IMR-90 (cell line): ENCODE data around the gene EAF1. TPM values are rescaled to one million over a fixed set of nuclear protein-coding genes. Genes with fewer than 3 reads are reported as not detected.

Experiments used
- ATAC-seq: fragments of 200-7000 bp; cut with Tn5 transposase; 2 replicates; pipeline ENCODE4 v1.9.1; 2020; ENCODE audit warnings: low read depth, mild to moderate bottlenecking, moderate library complexity
- BruUV-seq: library from RNA; stranded (reverse); fragments of 400-500 nt; replicated peaks from 2 replicates; lab custom pipeline; 2021; lab: Mats Ljungman, UMichigan
- CTCF ChIA-PET: fragments of 300-600 bp; formaldehyde crosslinking; extraction: SDS; loops from one replicate; lab custom pipeline; 2021; ENCODE audit warnings: antibody characterized with exemption; lab: Yijun Ruan, JAX
- POLR2A ChIA-PET: fragments of 300-600 bp; sonication (Branson Sonifier 250); formaldehyde crosslinking; loops from one replicate; lab custom pipeline; 2022; ENCODE audit warnings: antibody characterized with exemption; ENCODE audit not compliant: unreplicated experiment; lab: Charles Lee
- DNase-seq: peaks from one replicate; pipeline ENCODE4 v3.0.0; 2013
- H2AFZ ChIP-seq: replicated peaks from 2 replicates; pipeline ENCODE3; 2013; ENCODE audit warnings: low read length, mild to moderate bottlenecking; ENCODE audit not compliant: poor library complexity
- H2AK5ac ChIP-seq: 2 replicates; pipeline ENCODE4 v1.6.1; 2013; ENCODE audit warnings: low read depth, low read length, inconsistent platforms
- H2AK9ac ChIP-seq: replicated peaks from 2 replicates; pipeline ENCODE3; 2013; ENCODE audit warnings: mild to moderate bottlenecking, low read depth, low read length, moderate library complexity; ENCODE audit not compliant: poor library complexity
- H2BK120ac ChIP-seq: 2 replicates; pipeline ENCODE4 v1.6.1; 2013; ENCODE audit warnings: low read depth, low read length, inconsistent platforms
- H2BK15ac ChIP-seq: 3 replicates; pipeline ENCODE4 v1.6.1; 2013; ENCODE audit warnings: low read depth, low read length, inconsistent platforms
- H2BK20ac ChIP-seq: 2 replicates; pipeline ENCODE4 v1.6.1; 2013; ENCODE audit warnings: low read depth, mild to moderate bottlenecking, inconsistent platforms, low read length, moderate library complexity
- H2BK5ac ChIP-seq: 2 replicates; pipeline ENCODE4 v1.6.1; 2013; ENCODE audit warnings: mild to moderate bottlenecking, low read depth, low read length, inconsistent platforms; ENCODE audit not compliant: poor library complexity, severe bottlenecking
- H3K14ac ChIP-seq: replicated peaks from 2 replicates; pipeline ENCODE4 v1.6.1; 2013; ENCODE audit warnings: low read depth, low read length, inconsistent platforms
- H3K18ac ChIP-seq: 2 replicates; pipeline ENCODE4 v1.6.1; 2013; ENCODE audit warnings: low read depth, low read length, control low read depth
- H3K23ac ChIP-seq: 2 replicates; pipeline ENCODE4 v1.6.1; 2013; ENCODE audit warnings: low read depth, low read length, inconsistent platforms
- H3K27ac ChIP-seq: 2 replicates; pipeline ENCODE4 v1.5.1; 2013; ENCODE audit warnings: mild to moderate bottlenecking, control low read depth, low read length; ENCODE audit not compliant: insufficient read depth
- H3K27me3 ChIP-seq: 2 replicates; pipeline ENCODE4 v1.6.1; 2013; ENCODE audit warnings: low read length; ENCODE audit not compliant: control insufficient read depth, insufficient read depth
- H3K36me3 ChIP-seq: 2 replicates; pipeline ENCODE4 v1.6.1; 2013; ENCODE audit warnings: low read length, mixed read lengths; ENCODE audit not compliant: control insufficient read depth, insufficient read depth
- H3K4ac ChIP-seq: 2 replicates; pipeline ENCODE4 v1.6.1; 2013; ENCODE audit warnings: low read depth, low read length, inconsistent platforms
- H3K4me1 ChIP-seq: 2 replicates; pipeline ENCODE4 v1.6.1; 2013; ENCODE audit warnings: low read length, mixed read lengths; ENCODE audit not compliant: control insufficient read depth, insufficient read depth
- H3K4me2 ChIP-seq: 2 replicates; pipeline ENCODE4 v1.6.1; 2013; ENCODE audit warnings: low read depth, mild to moderate bottlenecking, control low read depth, low read length, moderate library complexity
- H3K4me3 ChIP-seq: 2 replicates; pipeline ENCODE4 v1.5.1; 2013; ENCODE audit warnings: low read depth, mild to moderate bottlenecking, control low read depth, low read length, moderate library complexity; ENCODE audit not compliant: insufficient read depth
- H3K56ac ChIP-seq: 2 replicates; pipeline ENCODE4 v1.6.1; 2013; ENCODE audit warnings: low read length, inconsistent platforms; ENCODE audit not compliant: insufficient read depth; ENCODE audit errors: extremely low read depth
- H3K79me1 ChIP-seq, 2 experiments: 2 replicates each; pipeline ENCODE4 v1.6.1; 2013; ENCODE audit warnings: low read length in 2 of 2, inconsistent platforms in 1 of 2, low read depth in 1 of 2
- H3K9ac ChIP-seq: 2 replicates; pipeline ENCODE4 v1.6.1; 2013; ENCODE audit warnings: low read depth, low read length, control low read depth
- H3K9me1 ChIP-seq: 2 replicates; pipeline ENCODE4 v1.6.1; 2013; ENCODE audit warnings: low read length, inconsistent platforms; ENCODE audit not compliant: insufficient read depth
- H3K9me3 ChIP-seq: 2 replicates; pipeline ENCODE4 v1.6.1; 2013; ENCODE audit warnings: low read length; ENCODE audit not compliant: control insufficient read depth, insufficient read depth
- H4K20me1 ChIP-seq: 2 replicates; pipeline ENCODE4 v1.6.1; 2013; ENCODE audit warnings: low read length, inconsistent platforms; ENCODE audit not compliant: insufficient read depth
- H4K5ac ChIP-seq: 2 replicates; pipeline ENCODE4 v1.6.1; 2013; ENCODE audit warnings: mild to moderate bottlenecking, low read depth, low read length, control low read depth
- H4K8ac ChIP-seq, 2 experiments: 2 replicates each; pipeline ENCODE4 v1.6.1; 2013; ENCODE audit warnings: low read depth in 2 of 2, low read length in 2 of 2, control low read depth in 1 of 2, inconsistent platforms in 1 of 2
- H4K91ac ChIP-seq: 2 replicates; pipeline ENCODE4 v1.6.1; 2013; ENCODE audit warnings: low read depth, low read length, inconsistent platforms; ENCODE audit not compliant: insufficient read depth
- BHLHE40 ChIP-seq: fragments of 150-350 bp; IDR thresholded peaks from 2 replicates; pipeline ENCODE4 v1.6.1; 2016; ENCODE audit warnings: mild to moderate bottlenecking, low read depth, low read length
- CEBPB ChIP-seq: IDR thresholded peaks from 2 replicates; pipeline ENCODE4 v1.6.1; 2012; ENCODE audit warnings: low read depth, low read length, improper control_type of control experiment
- FOS ChIP-seq: fragments of 150-350 bp; IDR thresholded peaks from 2 replicates; pipeline ENCODE4 v1.6.1; 2016; ENCODE audit warnings: low read depth, low read length
- MAFK ChIP-seq: IDR thresholded peaks from 2 replicates; pipeline ENCODE4 v1.6.1; 2012; ENCODE audit warnings: low read depth, low read length, improper control_type of control experiment
- MXI1 ChIP-seq: IDR thresholded peaks from 2 replicates; pipeline ENCODE4 v1.6.1; 2012; ENCODE audit warnings: low read depth, mild to moderate bottlenecking, low read length, moderate library complexity, borderline replicate concordance
- POLR2A ChIP-seq: IDR thresholded peaks from 2 replicates; pipeline ENCODE4 v1.6.1; 2012; ENCODE audit warnings: mild to moderate bottlenecking, low read depth, low read length
- RCOR1 ChIP-seq: IDR thresholded peaks from 2 replicates; pipeline ENCODE4 v1.6.1; 2012; ENCODE audit warnings: mild to moderate bottlenecking, low read length, improper control_type of control experiment; ENCODE audit not compliant: insufficient replicate concordance
- RFX5 ChIP-seq: IDR thresholded peaks from 2 replicates; pipeline ENCODE4 v1.8.0; 2012; ENCODE audit warnings: low read depth, mild to moderate bottlenecking, low read length, moderate library complexity
- WGBS, 2 experiments: methylation state at CpG; one replicate each; pipeline versions ENCODE4 v1.1.5 to v1.1.7; 2013; ENCODE audit warnings: missing lambda C conversion rate in 2 of 2; ENCODE audit not compliant: insufficient read length in 1 of 2; ENCODE audit errors: extremely low coverage in 2 of 2; 5-methylcytosine and 5-hydroxymethylcytosine counted together
- dilution Hi-C: fragments of 300-500 bp; cut with HindIII; formaldehyde crosslinking; loops from one replicate; pipeline ENCODE4 v1.14.3; 2018; ENCODE audit warnings: low sequenced_read_pairs; ENCODE audit not compliant: unreplicated experiment
- in situ Hi-C: fragments of 300-500 bp; cut with MboI; formaldehyde crosslinking; loops from 3 replicates; pipeline ENCODE4 v1.14.3; 2019; ENCODE audit warnings: low sequenced_read_pairs, inconsistent platforms, mixed read lengths
- intact Hi-C: fragments of 100-400 bp; cut with micrococcal nuclease; formaldehyde crosslinking; loops from 2 replicates; pipeline ENCODE4 v1.10.0; 2022
- polyA plus RNA-seq, 3 experiments: library from polyadenylated mRNA; depleted of rRNA; stranded (reverse); fragments of >200 nt; gene quantifications; 2 replicates each; pipeline ENCODE4 v1.2.3, GENCODE V29; 2012; ENCODE audit warnings: low replicate concordance in 1 of 3
- total RNA-seq: library from RNA; depleted of rRNA; stranded (reverse); fragments of >200 nt; gene quantifications from 2 replicates; pipeline ENCODE4 v1.2.3, GENCODE V29; 2012
- TF ChIP-seq, protein P1 (sequence below): fragments of 150-350 bp; IDR thresholded peaks from 2 replicates; pipeline ENCODE4 v1.6.1; 2016; ENCODE audit warnings: low read depth, mild to moderate bottlenecking, low read length, moderate library complexity, borderline replicate concordance
- TF ChIP-seq, protein P2 (sequence below): fragments of 150-350 bp; IDR thresholded peaks from 2 replicates; pipeline ENCODE4 v1.6.1; 2017; ENCODE audit warnings: mild to moderate bottlenecking, antibody characterized with exemption, low read length, low read depth

The EAF1 gene
- total and polyA plus RNA-seq, 2 of the 4 experiments (the other 2 are of a cell fraction): 7.0 to 21.3 TPM

DNA sequence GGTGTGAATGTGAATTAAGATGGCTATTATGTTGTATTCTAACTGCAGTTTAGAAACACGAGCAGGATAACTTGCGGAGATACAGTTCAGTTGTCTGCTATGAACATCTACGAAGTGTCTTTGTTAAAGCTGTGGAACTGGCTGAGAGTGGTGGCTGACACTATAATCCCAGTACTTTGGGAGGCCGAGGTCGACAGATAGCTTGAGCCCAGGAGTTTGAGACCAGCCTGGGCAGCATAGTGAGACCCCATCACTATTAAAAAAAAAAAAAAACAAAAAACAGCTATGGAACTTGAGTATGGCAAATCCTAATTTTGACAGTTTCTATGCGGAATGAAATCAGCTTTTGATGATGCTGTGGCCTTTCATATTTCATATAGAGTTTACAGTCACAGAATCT, 1.7 kb downstream of the EAF1 start:
- Histone ChIP-seq H3K14ac (no peak overlapping the region), H3K27ac (no peak overlapping the region), H3K79me1 (peaks cover 34 to 60% of the 10 kb centered on the region in 2 experiments), H3K9me3 (no peaks in the 10 kb centered on the region), H4K5ac (no peak overlapping the region), H3K23ac (no peak overlapping the region), H2BK5ac (no peak overlapping the region), H4K91ac (no peak overlapping the region), H3K4me3 (peak overlapping the region; percentile 92; the same call in 1 of the 2 replicates), H2BK20ac (no peak overlapping the region), H3K4me1 (peaks cover 1% of the 10 kb centered on the region; the same call in 1 of the 2 replicates), H2BK120ac (no peak overlapping the region), H3K27me3 (no peaks in the 10 kb centered on the region), H3K4me2 (peak overlapping the region; percentile 99), H2AK9ac (no peak overlapping the region), H3K18ac (no peak overlapping the region), H2AFZ (no peak overlapping the region), H3K36me3 (peaks cover 10% of the 10 kb centered on the region), H2BK15ac (no peak overlapping the region), H3K56ac (no peak overlapping the region), H3K9me1 (peaks cover 11% of the 10 kb centered on the region), H4K8ac (no peak overlapping the region), H2AK5ac (no peak overlapping the region), H3K4ac (no peak overlapping the region), H3K9ac (no peak overlapping the region), H4K20me1 (peaks cover 16% of the 10 kb centered on the region)
- no TSS peak for BruUV-seq
- intact Hi-C loops (loop anchor here (2.0 to 5.0 kb wide), 3 partner anchors 128 to 383 kb away; no protein-coding TSS in a partner anchor), dilution Hi-C loops (no loop called here), in situ Hi-C loops (no loop called here)
- ChIA-PET POLR2A (no interaction called here), CTCF (no interaction called here)
- 100% methylated on average over 2 of the region's 6 CpGs; no CpG with 5 or more reads in 1 of the 2 experiments for WGBS, 2 experiments
- no peak for DNase-seq
- ATAC-seq: no peak
- TF ChIP-seq, protein P1, sequence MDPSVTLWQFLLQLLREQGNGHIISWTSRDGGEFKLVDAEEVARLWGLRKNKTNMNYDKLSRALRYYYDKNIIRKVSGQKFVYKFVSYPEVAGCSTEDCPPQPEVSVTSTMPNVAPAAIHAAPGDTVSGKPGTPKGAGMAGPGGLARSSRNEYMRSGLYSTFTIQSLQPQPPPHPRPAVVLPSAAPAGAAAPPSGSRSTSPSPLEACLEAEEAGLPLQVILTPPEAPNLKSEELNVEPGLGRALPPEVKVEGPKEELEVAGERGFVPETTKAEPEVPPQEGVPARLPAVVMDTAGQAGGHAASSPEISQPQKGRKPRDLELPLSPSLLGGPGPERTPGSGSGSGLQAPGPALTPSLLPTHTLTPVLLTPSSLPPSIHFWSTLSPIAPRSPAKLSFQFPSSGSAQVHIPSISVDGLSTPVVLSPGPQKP: no peak
- TF ChIP-seq, protein P2, sequence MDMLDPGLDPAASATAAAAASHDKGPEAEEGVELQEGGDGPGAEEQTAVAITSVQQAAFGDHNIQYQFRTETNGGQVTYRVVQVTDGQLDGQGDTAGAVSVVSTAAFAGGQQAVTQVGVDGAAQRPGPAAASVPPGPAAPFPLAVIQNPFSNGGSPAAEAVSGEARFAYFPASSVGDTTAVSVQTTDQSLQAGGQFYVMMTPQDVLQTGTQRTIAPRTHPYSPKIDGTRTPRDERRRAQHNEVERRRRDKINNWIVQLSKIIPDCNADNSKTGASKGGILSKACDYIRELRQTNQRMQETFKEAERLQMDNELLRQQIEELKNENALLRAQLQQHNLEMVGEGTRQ: no peak
- no peak for TF ChIP-seq MXI1
- no peak for TF ChIP-seq RCOR1
- TF ChIP-seq POLR2A: no peak
- TF ChIP-seq MAFK: no peak
- no peak for TF ChIP-seq CEBPB
- no peak for TF ChIP-seq BHLHE40
- TF ChIP-seq FOS: no peak
- TF ChIP-seq RFX5: no peak
